ENCODE measurements around the gene HYPK.
A peak's percentile ranks its signal among the peaks of the same experiment; 100 is the strongest.

HYPK gene

GRCh38 chr15:43800286-43801141, at the start of gene HYPK:
TSS of gene HYPK (plus strand) at chr15:43800599. CDS start at chr15:43800623, 24 bp downstream.
- DNase-seq (ENCODE audit: low read depth in 2 of 3, low spot score in 2 of 3), result peak; percentile 67 to 78 (median 74)

GRCh38 chr15:43751885-43752284, 48.5 kb upstream of the HYPK start:
- no peak for DNase-seq (ENCODE audit: low read depth in 2 of 3, low spot score in 2 of 3)

- DNase-seq (ENCODE audit: low read depth in 2 of 3, low spot score in 2 of 3), result no peak
These were observed 37.6 kb upstream of the HYPK start for GRCh38 chr15:43762824-43763223.

GRCh38 chr15:43763819-43764446, 36.5 kb upstream of the HYPK start:
- DNase-seq (ENCODE audit: low read depth in 2 of 3, low spot score in 2 of 3), result no peak

GRCh38 chr15:43769584-43770228, 30.7 kb upstream of the HYPK start:
- no peak for DNase-seq (ENCODE audit: low read depth in 2 of 3, low spot score in 2 of 3)

- DNase-seq (ENCODE audit: low read depth in 2 of 3, low spot score in 2 of 3), result no peak
These were observed 28.6 kb upstream of the HYPK start for GRCh38 chr15:43771816-43772215.

- no peak for DNase-seq (ENCODE audit: low read depth in 2 of 3, low spot score in 2 of 3)
These were observed 27.8 kb upstream of the HYPK start for GRCh38 chr15:43772624-43773023.

- no peak for DNase-seq (ENCODE audit: low read depth in 2 of 3, low spot score in 2 of 3)
These were observed 26.3 kb upstream of the HYPK start for GRCh38 chr15:43774062-43774461.

GRCh38 chr15:43775411-43775965, 24.9 kb upstream of the HYPK start:
- DNase-seq (ENCODE audit: low read depth in 2 of 3, low spot score in 2 of 3), result no peak

GRCh38 chr15:43776101-43776717, 24.2 kb upstream of the HYPK start:
- no peak for DNase-seq (ENCODE audit: low read depth in 2 of 3, low spot score in 2 of 3)

GRCh38 chr15:43776718-43777266, 23.6 kb upstream of the HYPK start, which contains the start of gene ELL3:
TSS of gene ELL3 (minus strand) at chr15:43776966. CDS start at chr15:43776901, 65 bp downstream.
- DNase-seq (ENCODE audit: low read depth in 2 of 3, low spot score in 2 of 3), result peak; percentile 52 to 65 (median 64)

GRCh38 chr15:43777267-43777914, 23.0 kb upstream of the HYPK start:
- peak; percentile 71 to 80 (median 79) for DNase-seq (ENCODE audit: low read depth in 2 of 3, low spot score in 2 of 3)

- no peak for DNase-seq (ENCODE audit: low read depth in 2 of 3, low spot score in 2 of 3)
These were observed 21.4 kb upstream of the HYPK start for GRCh38 chr15:43779016-43779415.

- DNase-seq (ENCODE audit: low read depth in 2 of 3, low spot score in 2 of 3), result no peak
These were observed 11.0 kb upstream of the HYPK start for GRCh38 chr15:43789409-43789808.

GRCh38 chr15:43791993-43792760, 8.2 kb upstream of the HYPK start, which contains the start of gene SERF2:
TSS of gene SERF2 (plus strand) at chr15:43792320. CDS start at chr15:43792377, 57 bp downstream.
- DNase-seq (ENCODE audit: low read depth in 2 of 3, low spot score in 2 of 3), result peak; percentile 95 to 100 (median 99)

GRCh38 chr15:43792761-43793476, 7.5 kb upstream of the HYPK start:
- DNase-seq (ENCODE audit: low read depth in 2 of 3, low spot score in 2 of 3), result peak in 1 of 3 experiments; percentile 13

- DNase-seq (ENCODE audit: low read depth in 2 of 3, low spot score in 2 of 3), result no peak
These were observed 6.8 kb upstream of the HYPK start for GRCh38 chr15:43793647-43794046.

GRCh38 chr15:43794269-43795037, 5.9 kb upstream of the HYPK start:
- DNase-seq (ENCODE audit: low read depth in 2 of 3, low spot score in 2 of 3), result no peak

Measured in activated CD8-positive, alpha-beta memory T cell treated with anti-CD3 and anti-CD28 coated beads for 48 hours (primary cell).